NCI-H510A (cell line): ENCODE results near the gene MAPKAP1.
A peak's percentile ranks its signal among the peaks of the same experiment; 100 is the strongest.

Source experiments
- DNase-seq: peaks from one replicate; lab custom pipeline; 2025; lab: John Stamatoyannopoulos, UW

Gene MAPKAP1

GRCh38 chr9:125455132-125455531 lies 251.9 kb downstream of the MAPKAP1 start:
- no peak for DNase-seq

DNA sequence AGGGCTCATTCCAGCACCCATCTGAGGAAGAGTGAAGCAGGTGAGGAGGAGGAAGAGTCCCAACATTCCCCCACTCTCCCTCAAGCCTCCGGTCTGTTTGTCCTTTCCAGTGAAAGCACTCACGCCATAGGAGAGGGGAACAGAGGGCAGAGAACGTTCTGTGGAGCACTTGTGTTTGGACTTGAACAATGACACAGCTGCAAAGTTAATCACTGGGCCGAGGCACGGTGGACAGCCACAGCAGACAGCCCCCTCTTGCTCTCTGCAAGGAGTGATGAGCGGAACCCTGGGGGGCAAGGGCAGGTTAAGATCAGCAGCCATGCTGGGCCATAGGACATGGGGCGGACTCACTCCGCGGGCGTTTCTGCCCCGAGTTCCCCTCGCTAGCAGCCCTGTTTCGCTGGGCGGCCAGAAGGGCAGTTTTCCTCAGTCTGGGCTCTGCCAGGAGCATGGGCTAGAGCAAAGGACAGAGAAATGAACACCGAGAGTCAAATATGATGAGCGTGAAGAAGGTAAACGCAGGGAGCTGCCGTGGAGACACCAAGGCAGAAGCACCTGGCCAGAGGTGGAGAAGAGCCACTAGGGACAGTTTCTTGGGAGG lies 259.7 kb downstream of the MAPKAP1 start:
- no peak for DNase-seq

DNA sequence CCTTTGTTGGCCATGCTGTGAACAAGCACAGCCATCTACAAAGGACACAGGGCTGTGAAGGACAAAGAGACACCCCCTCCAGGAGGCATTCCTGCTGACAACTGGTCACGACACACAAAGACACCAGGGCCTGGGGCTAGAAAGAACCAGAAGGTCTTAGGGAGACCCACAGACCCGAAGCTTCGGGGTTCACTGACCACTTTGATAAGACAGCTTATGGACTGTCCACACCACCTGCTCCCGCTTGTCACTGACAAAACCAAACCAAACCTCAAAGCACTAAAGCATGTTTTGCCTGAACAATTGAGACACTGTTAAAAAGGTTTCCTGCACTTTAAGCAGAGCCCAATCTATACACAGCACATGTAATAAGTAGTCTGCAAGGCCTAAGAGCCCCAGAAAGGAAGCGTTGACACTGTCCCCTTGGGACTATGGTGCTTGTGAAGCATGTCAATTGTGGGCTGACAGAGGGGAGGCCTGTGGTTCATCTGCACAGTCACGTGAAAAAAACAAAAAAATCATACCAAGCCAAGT lies 260.4 kb downstream of the MAPKAP1 start:
- no peak for DNase-seq

DNA sequence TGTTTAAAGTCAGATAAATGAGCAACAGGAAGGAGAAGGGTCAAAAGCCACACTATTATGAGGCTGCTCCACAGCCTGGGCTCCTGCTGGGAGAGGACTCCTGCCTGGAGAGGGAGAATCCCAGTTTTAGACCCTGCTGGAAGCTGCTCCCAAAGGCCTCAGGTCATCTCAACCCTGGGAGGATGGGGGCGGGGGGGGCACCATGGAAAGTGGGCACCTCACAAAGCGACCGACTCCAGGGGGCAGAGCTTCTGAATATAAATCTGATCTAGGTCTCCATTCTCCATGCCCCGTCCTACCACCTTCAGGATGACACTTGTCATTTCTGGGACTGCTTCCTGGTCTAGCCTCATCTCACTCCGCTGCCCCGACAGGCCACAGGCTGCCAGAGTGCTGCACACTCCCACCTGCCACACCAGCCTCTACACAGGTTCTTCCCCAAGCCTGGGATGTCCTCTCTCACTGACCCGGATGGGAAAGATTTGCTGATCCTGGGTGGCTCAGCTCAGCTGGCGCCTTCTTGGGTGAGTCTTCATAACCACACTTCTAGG lies 262.0 kb downstream of the MAPKAP1 start:
- no peak for DNase-seq

DNA sequence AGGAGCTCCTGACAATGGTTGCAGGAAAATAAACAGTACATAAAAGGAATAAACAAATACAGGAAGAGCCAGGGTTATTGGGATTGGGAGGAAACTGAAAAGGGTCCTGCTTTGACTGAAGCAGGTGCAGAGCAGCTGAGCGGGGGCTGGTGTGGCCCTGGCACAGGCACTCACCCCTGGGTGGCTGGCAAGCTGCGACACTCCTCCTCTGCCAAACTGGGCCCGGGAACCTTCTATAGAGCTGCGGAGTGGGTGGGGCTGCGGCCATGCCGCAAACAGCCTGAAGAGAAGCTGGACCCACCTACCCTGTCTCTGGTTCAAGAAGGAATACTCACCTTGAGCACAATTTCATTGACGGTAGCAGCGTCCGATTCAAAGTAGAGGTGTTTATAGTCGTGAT lies 262.8 kb downstream of the MAPKAP1 start:
- DNase-seq: no peak

GRCh38 chr9:125443367-125443766 lies 263.6 kb downstream of the MAPKAP1 start:
- DNase-seq: no peak

DNA sequence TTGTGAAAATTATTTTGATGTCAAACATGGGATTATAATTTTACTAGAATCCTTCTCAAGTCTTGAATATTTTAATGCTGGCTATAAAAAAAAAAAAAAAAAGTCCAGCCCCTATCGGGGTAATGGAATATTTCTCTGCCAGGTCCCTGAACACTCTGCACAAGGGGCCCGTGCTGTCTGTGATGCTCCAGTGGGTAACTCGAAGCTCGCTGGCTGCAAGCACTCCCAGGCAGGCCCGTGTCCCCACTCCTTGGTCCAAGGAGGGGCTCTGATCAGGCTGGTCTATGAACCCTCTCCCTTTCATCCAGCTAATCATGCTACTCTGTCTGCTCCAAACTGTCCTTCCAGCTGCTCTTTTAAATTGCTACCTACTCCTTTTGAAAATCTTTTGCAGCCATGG lies 264.6 kb downstream of the MAPKAP1 start:
- no peak for DNase-seq

DNA sequence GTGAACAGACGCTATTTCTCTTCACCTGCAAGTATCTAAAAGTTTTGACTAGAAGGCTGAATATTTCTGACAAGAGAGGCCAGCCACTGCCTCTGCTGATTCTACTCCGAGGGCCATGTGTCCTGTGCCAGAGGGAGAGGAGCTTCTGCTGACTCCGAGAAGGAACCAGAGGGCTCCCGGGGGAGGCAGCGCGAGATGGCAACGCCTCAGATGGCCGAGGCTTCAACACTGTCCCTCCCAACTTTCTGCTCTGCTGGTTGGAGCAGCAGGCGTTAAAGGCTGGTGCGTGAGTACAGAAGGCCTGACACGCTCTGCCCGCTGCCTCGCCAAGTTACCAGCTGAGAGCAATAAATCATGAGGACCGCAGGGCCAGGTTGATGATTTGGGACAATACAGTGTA lies 266.6 kb downstream of the MAPKAP1 start:
- no peak for DNase-seq

- DNase-seq: no peak
These were observed 267.4 kb downstream of the MAPKAP1 start for GRCh38 chr9:125439434-125440272.

DNA sequence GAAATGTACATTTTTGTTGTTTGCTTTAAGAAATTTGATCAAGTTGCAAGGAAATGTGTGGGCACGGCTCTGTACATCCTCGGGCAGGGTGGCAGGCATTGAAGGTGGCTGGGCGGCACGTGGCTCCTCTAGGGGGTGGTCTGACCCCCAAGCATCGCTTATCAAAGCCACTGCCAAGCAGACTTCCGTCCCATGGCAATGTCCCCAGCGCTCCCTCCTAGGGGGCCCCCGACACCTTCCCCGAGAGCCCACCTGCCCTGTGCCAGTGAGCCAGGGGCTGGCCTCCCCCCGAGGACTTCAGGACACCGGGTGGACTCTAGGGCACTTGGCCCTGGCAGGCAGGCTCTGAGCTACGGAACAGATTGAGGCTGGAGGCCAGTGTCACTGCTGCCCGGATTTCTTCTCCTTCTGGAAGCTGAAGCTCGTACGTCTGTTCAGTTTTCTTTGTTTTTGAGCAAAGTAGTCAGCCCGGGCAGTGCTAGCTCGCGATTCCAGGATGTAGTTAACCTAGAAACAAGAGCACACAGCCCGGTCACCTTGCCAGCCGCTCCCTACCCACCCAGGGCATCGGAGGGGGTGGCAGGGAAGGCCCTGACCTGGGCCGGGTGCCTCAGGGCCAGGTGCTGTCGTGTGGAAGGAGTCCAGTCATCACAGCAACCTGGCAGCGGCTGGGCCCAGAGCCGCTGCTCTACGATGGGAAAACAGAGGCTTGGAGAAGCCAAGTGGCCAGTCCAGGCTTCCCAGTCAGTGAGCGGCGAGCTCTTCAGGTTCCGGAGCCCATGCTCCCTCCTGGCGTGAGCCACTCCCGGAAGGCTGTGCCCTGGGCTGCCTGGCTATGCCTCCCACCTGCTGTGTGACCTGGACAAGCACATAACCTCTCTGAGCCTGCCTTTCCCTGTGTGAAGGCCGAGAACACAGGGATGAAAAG lies 268.2 kb downstream of the MAPKAP1 start:
- DNase-seq: no peak

GRCh38 chr9:125437771-125438221 lies 269.2 kb downstream of the MAPKAP1 start:
- DNase-seq: no peak

GRCh38 chr9:125436613-125437443 lies 270.2 kb downstream of the MAPKAP1 start:
- DNase-seq: peak; percentile 44

- DNase-seq: no peak
These were observed 271.0 kb downstream of the MAPKAP1 start for GRCh38 chr9:125435776-125436612.

GRCh38 chr9:125434986-125435775 lies 271.8 kb downstream of the MAPKAP1 start:
- DNase-seq: no peak

DNA sequence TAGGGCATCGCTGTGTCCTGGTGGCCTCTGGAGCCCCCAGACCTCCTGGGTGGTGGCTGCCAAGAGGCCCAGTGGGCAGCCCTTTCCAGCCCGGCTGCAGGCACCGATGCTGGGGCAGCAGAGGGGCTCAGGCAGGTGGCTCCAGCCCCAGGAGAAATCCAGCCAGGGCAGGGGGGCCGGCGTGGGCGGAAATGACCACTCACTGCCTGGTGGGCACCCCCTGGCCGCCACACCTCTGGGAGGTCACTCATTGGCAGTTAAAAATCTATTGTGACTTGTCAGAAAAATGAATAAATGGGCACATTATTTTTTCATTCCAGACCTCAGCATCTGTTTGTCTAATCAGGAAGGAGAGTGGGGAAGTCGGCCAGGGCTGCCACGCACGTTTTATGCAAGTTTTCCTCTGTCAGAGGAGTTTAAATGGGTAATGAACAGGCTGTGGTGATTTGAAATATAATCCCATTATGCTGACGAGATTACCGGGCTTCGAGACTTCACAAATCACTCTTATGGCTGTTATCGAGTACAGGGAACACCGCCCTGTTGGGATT lies 273.5 kb downstream of the MAPKAP1 start:
- DNase-seq: no peak

DNA sequence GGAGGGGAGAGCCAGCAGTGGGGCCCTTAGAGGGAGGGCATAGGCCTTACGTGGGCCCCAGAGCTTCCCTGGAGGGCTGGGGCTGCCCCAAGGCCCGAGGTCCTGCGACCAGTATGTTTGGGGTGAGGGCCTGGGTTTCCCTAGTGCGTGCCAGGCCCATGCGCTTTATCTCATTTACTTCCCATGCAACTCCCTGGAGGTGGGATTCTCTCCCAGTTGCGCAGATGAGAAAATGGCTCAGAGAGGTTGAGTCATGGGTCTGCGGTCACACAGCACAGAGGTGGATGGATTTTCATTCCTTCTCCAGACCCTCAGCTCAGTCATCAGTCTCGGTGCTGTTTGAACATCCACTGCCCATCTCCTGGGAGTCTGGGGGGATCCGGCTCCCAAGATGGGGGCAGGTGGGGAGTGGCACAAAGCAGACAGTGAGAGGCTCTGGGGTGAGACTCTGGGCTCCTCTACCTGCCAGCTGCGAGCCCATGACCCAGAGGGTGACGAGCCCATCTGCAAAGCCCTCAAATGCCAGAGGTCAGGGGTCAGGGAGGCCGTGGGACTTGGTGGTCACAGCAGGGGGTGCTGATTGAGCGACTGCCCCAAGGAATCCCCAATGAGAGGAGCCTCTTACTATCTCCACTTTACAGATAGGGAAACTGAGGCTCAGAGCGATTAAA lies 274.2 kb downstream of the MAPKAP1 start:
- no peak for DNase-seq

- no peak for DNase-seq
These were observed 275.2 kb downstream of the MAPKAP1 start for GRCh38 chr9:125431741-125432271.

DNA sequence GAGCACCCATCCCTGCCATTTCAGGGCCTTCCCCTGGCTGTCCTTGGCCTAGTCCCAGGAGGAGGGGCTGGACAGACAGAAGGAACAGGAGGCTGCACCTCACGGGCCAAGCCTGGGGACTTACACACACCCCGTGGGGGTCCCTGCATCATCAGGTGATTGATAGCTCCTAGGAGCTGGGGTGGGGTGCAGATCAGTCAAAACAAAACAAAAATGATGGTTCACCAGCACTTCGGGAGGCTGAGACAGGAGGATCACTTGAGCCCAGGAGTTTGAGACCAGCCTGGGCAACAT lies 276.0 kb downstream of the MAPKAP1 start:
- no peak for DNase-seq
